T-helper 1 cell (primary cell): ENCODE results near the gene CXCR2.
"Not testable (repeated sequence)": the region's sequence is repeated elsewhere in the genome, so short reads cannot be mapped to it uniquely, and the experiment has no call there.

Source experiments
- DNase-seq, 5 donors: peaks; one replicate each; pipeline ENCODE4 v3.0.0-alpha.2; 2012 to 2020

The CXCR2 gene

DNA sequence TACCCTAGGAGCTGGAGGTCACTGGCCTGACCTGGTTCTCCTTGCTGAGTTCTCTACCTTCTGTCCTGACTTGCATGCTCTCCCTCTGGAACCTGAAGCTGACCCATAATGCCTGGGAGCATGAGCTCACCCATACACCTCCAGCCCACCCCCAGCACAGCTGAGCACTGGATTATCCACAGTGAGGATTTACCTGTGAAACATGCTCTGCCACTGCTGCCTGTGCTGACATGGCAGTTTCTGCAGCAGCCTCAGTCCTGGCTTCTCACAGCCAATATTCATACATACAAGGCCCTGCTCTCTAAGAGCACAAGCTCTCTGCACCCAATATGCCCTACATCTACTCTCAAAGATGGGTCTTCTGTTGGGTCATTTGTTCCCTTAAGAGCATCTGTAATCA lies 5.0 kb downstream of the CXCR2 start:
- no peak for DNase-seq

DNA sequence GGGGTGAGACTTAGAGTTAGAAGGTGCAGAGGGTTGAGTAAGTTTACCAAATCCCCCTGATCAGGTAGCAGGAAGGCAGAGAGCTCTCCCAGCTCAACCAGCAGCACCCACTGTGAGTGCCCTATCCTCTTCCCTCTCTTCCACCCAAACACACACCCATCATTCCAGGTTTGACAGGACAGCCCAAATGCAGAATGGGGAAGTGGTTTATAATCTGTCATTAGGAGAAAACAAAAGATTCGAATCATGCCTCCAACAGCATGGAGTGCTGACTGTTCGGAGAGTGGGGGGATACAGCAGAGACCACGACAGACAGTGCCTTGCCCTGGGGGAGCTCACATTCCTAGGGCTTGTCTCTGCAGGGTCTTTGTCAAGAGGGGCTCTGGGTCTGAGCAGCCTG lies 11.7 kb downstream of the CXCR2 start:
- no peak for DNase-seq

DNA sequence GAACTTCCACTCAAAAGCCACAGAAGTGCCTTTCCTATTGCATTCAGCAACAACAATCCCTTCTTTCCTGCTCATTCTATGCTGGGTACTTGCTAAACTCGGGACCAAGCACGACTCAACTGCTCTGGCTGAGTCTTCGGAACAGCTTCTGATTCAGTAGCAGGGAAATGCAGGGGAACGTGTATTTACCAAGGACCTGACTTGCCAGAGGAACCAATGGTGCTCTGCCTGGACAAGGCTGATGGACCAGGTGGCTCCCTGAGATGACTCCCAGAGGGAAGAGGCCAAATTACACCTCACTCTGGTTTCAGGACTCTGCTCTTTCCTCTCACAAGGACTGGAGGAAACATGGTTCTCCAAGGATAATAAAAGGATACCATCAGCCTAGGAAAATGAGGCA lies 12.2 kb downstream of the CXCR2 start:
- DNase-seq: no peak

DNA sequence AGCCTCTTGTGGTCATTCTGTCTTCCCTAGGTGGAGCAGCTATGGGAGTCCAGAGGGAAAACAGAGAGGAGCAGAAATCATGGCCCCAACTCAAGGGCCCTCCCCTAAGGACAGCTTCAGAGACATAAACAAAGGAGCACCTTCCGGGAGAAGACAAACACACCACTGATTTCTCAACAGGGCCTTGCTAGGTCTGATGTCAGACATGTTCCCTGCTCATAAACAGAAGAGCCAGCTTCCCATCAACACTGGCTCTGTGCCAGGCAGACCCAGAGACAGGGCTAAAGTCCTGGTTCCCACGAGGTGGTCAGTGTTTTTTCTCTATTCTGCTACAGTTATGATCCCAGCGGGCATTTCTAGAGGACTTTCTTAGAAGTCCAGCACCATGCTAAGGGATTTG lies 19.3 kb downstream of the CXCR2 start:
- no peak for DNase-seq

DNA sequence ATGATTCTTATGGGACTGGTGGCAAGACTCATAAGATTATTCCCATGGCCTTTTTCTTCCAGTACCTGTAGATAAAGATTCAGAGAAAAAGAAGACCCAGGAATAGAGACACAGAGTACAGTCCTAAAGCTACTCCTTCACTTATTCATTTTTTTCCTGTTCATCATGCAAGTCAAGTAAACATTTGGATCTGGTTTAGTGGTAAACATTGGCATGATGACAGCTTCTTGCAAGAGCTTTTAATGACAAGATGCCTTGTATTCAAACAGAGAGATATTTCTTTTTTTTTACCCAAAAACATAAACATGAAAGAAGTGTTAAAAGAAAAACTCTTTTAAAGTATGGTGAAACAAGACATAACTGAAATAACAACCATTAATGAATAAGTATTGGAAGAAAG lies 20.2 kb downstream of the CXCR2 start:
- DNase-seq: no peak

DNA sequence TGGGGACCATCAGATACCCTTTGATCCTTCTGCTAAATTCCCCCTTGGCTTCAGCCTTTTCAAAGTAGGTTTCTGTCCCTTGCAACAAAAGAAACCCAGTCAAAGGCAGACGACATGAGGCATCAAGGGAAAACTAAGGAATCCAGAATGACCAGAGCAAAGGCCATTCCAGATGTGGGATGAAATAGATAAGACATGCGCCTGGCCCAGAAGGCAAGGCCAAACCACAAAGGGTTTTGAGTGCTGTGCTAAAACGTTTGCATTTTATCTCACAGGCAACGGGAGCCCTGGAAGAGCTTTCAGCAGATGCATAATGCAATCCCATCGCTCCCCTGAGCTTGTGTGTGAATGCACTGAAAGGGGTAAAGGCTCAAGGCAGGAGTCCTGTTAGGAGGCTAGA lies 23.3 kb downstream of the CXCR2 start:
- DNase-seq: no peak

- no peak for DNase-seq
These were observed 24.1 kb downstream of the CXCR2 start for GRCh38 chr2:218149848-218150440.

DNA sequence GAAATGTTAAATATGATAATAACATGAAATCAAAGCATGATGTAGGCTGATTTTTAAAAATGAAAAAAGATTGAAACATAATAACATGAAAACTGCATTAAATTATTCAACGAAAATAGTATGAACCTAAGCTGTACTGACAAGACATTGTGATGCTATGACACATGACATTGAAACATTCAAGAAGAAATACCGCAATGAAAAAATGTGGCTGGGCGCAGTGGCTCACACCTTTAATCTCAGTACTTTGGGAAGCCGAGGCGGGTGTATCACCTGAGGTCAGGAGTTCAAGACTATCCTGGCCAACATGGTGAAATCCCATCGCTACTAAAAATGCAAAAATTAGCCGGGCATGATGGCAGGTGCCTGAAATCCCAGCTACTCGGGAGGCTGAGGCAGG lies 26.3 kb downstream of the CXCR2 start:
- DNase-seq: no peak

DNA sequence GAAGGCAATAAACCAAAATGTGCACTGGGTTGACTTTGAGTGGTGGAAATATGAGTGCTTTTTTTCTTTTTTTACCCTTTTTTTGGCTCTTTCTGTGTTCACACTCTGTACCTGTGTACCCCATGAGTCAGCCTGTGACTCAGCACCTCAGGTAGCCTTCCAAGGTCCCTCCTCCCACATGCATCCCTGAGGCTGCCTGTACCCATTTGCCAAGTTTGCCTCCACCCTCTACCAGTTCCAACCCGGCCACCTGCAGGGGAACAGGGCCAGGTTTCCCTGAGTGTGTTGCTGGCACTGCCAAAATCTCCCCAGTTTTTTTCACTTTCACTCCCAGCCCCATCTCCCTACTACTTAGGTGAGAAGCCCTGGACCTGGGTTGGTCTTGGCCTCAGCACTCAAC lies 26.9 kb downstream of the CXCR2 start:
- DNase-seq: no peak

DNA sequence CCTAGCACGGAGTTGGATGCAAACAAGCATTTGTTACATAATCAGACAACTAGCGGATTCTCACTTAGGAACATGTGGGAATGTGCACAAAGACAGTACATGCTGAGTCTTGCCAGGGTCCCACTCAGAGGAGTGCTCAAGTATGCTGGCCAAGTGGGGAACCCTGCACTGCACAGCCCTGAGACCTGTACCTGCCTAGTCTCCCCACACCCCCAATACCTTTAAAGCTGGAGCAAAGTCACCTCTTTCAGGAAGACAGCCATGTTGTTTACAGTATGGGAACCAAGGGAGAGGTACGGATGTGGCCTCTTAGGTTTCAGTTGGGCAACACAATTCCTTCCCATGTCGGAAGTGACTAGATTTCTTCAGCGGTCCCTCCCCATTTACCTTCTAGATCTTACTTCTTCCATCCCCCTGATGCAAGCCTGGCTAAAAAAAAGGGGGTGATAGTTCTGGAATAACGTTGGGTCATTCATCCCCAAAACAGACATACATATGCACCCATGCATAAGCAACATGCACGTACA lies 30.2 kb downstream of the CXCR2 start:
- no peak for DNase-seq

- DNase-seq: no peak
These were observed 35.8 kb downstream of the CXCR2 start for GRCh38 chr2:218161644-218162043.

DNA sequence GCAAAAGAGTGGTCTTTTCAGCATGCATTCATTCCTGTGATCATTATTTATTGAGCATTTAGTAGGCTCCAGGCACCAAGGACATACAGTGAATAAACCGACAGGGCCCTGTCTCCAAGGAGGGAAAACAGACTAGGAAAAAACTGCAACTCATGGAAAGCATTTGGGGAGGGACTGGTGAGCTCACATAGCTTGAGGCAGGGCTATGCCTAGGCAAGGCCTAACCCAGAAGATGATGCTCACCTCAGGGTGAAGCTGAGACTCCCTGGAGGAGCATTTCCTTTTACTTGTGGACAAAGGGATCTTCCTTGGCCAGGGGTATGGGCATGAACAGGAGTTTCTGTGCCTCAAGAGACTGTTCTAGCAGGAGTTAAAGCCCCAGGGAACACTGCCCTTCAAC lies 37.0 kb downstream of the CXCR2 start:
- DNase-seq: no peak

- DNase-seq: peak in 4 of 5 donors; percentile 23 to 73 (median 26)
These were observed 41.0 kb downstream of the CXCR2 start, which contains the start of gene CXCR1 for GRCh38 chr2:218166791-218167190. Gene CXCR1 (minus strand): TSS chr2:218166962. CDS start chr2:218165211, 1,751 bp downstream.

DNA sequence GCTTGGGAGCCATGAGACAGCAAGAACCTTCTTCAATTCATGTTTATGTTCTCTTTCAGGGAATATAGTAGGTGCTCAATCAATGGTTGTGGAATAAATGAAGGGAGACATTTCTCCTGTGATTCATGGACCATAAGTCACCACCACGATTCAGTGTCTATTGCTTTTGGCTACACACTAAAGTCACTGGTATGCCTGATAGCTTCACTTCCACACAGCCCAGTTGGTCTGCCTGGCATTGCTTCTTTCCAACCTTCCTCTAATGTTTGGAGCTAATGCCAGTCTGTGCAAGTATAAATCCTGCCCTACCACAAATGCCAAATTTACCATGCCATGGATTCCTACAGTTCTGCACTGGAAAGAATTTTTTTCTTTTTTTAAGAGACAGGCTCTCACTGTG lies 42.2 kb downstream of the CXCR2 start:
- DNase-seq: no peak

GRCh38 chr2:218168635-218169462 lies 43.0 kb downstream of the CXCR2 start:
- DNase-seq: peak; percentile 35 to 61 (median 37)

- DNase-seq: no peak
These were observed 44.1 kb downstream of the CXCR2 start for GRCh38 chr2:218169757-218170546.

DNA sequence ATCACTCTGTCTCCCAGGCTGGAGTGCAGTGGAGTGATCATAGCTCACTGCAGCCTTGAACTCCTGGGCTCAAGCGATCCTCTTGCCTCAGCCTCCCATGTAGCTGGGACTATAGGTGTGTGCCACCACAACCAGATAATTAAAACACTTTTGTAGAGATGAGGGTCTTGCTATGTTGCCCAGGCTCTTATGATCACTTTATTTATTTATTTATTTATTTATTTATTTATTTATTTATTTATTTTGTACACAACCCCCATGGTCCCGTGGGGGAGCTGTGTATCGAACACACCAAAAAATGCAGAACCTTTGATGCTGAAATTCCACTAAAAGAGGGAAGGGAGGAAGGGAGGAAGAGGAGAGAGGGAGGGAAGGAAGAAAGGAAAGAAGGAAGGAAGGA lies 45.9 kb downstream of the CXCR2 start:
- not testable (repeated sequence) for DNase-seq

DNA sequence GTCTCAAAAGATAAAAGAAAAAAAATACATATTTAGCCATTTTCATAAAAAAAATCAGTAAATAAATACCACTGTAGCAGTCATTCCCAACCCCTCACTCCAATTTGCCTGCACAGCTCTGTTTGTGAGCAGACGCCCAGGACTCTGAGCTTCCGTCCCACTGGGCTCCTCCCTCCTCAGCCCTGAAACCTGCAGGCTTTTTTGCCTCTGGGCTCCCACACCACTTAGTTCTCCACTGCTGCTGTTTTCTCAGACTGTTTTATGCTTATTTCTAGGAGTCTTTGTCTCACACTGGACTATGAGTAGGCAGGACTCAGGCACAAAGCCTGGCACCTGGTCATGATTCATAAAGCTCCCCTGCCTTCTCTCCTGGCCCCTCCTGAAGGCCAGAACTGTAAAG lies 47.0 kb downstream of the CXCR2 start:
- no peak for DNase-seq

GRCh38 chr2:218179782-218180181 lies 54.0 kb downstream of the CXCR2 start:
- no peak for DNase-seq

DNA sequence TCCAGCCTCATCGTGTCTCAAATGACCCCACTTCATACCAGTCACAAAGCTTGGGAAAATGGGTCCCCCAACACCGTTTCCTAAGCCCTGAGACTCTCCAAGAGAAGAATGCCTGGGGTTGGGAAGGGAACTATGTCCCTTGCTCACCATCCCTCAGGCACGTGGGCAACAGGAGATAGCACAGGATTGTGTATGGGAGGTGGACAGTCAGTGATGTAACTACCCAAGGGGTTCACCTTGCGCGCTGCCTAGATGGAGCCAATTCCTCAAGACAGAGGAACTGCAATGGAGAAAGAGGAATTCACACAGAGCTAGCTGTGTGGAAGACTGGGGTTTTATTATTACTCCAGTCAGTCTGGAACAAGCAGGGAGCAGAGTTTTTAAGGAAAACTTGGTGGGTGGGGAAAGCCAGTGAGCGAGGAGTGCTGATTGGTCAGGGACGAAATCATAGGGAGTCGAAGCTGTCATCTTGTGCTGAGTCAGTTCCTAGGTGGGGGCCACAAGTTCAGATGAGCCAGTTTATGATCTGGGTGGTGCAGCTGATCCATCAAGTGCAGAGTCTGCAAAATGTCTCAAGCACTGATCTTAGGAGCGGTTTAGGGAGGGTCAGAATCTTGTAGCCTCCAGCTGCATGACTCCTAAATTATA lies 54.8 kb downstream of the CXCR2 start:
- no peak for DNase-seq

GRCh38 chr2:218184331-218184730 lies 58.5 kb downstream of the CXCR2 start:
- no peak for DNase-seq

- peak; percentile 23 to 68 (median 54) for DNase-seq
These were observed 60.5 kb downstream of the CXCR2 start for GRCh38 chr2:218186355-218186766.
